C4-2B (cell line): ENCODE results near the gene GNL2.
"Not testable (repeated sequence)": the region's sequence is repeated elsewhere in the genome, so short reads cannot be mapped to it uniquely, and the experiment has no call there.

Source experiments
- H3K27ac ChIP-seq: fragments of 450-650 bp; 2 replicates; pipeline ENCODE4 v1.5.1; 2017
- ZFX ChIP-seq: fragments of 450-650 bp; IDR thresholded peaks from 2 replicates; pipeline ENCODE4 v1.6.1; 2017
- TF ChIP-seq, protein P1 (sequence below): fragments of 450-650 bp; conservative IDR thresholded peaks from 2 replicates; pipeline ENCODE4 v1.5.1; 2017; ENCODE audit warnings: mild to moderate bottlenecking

GNL2 gene

DNA sequence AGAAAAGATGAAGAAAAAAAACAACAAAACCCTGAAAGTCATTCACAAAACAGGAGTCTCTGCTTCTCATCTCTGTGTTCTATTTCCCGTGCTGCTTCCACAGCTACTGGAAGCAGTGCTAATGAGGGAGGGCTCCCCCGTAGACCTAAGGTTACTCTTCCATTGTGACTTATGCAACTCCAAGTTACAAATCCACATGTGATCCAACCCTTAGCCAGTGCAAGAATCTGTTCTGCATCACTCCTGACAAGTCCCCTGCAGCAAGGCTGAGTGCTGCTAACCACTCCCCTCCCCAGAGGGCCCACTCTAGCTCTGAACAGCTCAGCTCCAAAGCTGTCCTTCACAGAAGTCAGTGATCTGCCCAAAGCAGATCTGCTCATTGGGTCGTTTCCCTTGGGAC lies 28.7 kb downstream of the GNL2 start:
- TF ChIP-seq ZFX: no peak
- TF ChIP-seq, protein P1, sequence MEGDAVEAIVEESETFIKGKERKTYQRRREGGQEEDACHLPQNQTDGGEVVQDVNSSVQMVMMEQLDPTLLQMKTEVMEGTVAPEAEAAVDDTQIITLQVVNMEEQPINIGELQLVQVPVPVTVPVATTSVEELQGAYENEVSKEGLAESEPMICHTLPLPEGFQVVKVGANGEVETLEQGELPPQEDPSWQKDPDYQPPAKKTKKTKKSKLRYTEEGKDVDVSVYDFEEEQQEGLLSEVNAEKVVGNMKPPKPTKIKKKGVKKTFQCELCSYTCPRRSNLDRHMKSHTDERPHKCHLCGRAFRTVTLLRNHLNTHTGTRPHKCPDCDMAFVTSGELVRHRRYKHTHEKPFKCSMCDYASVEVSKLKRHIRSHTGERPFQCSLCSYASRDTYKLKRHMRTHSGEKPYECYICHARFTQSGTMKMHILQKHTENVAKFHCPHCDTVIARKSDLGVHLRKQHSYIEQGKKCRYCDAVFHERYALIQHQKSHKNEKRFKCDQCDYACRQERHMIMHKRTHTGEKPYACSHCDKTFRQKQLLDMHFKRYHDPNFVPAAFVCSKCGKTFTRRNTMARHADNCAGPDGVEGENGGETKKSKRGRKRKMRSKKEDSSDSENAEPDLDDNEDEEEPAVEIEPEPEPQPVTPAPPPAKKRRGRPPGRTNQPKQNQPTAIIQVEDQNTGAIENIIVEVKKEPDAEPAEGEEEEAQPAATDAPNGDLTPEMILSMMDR: no peak

DNA sequence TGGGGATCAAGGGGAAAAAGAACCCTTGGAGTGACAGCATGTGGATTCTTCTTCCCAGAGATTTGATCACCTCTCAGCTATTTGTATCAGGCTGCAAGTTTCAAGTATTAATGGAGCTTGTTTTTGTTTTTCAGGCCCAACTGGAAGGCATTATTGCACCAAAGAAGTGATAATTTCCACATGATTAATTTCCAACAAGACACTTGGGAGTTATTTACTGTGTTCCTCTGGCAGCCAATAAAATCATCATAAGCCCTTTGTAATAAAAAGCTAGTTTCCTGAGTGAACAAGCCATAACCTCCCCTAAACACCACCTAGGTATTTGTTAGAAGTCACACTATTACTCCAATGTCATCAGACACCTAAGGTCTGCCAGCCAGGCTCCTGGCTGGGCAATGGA lies 30.8 kb downstream of the GNL2 start:
- TF ChIP-seq ZFX: no peak
- TF ChIP-seq, protein P1: no peak
- no peak overlapping the region for H3K27ac ChIP-seq

More for the DNA sequence above, 28.7 kb downstream of the GNL2 start:
- no peak overlapping the region for H3K27ac ChIP-seq

DNA sequence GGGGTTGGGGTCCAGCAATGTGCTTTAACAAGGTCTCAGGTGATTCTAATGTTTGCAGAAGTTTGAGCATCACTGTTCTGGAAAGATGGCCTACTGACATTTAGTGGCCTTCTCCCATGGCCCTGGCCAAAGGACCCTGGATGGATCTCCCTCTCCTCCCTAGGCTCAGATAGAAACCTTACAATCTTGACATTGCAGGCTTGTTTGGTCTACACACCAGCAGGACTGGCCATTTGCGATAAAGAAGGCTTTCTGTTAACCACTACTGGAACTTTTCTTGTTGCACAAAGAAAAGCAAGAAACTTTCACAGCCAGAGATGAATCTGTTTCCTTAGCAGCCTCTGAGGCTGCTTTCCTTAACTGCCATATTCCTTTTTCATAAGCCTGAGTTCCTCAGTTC lies 32.8 kb downstream of the GNL2 start:
- H3K27ac ChIP-seq: no peak overlapping the region
- TF ChIP-seq ZFX: no peak
- TF ChIP-seq, protein P1: no peak

DNA sequence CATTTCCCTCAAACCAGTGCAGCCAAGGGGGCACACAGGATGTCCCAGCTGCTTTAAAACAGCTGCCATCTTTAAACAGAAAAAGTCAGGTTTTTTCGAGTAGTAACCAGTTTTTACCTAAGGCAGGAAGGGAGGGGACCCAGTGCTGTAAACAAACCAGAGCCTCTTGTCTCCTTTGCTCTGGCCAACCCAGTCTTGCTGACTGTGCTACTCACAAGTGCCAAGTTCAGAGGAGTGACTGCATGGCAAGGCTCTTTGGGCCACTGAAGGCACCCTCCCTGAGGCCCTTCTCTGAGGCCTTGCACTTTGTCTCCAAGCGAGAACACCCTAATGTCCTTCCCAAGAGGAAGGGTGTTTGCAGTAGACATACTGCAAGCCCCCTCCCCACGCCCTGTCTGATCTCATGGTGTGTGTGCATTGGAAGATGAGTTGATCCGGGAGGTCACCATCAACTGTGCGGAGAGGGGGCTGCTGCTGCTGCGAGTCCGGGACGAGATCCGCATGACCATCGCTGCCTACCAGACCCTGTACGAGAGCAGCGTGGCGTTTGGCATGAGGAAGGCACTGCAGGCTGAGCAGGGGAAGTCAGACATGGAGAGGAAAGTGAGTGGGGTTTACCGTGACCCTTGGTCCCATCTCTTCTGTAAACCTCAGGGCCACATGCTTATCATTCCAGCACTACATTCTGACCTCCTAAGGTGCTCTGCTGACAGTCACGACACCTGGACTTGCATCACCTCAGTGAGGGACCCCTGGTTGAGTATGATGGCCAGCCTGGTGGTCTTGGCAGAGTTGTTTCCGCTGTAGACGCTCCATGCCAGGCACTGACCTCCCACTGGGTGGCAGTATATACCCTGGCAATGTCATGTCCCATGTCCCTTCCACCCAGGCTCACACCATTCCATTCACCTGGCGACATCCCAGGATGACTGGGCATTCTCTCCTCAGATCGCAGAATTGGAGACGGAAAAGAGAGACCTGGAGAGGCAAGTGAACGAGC lies 34.3 kb downstream of the GNL2 start:
- no peak overlapping the region for H3K27ac ChIP-seq
- TF ChIP-seq, protein P1: peak; percentile 64
- no peak for TF ChIP-seq ZFX

DNA sequence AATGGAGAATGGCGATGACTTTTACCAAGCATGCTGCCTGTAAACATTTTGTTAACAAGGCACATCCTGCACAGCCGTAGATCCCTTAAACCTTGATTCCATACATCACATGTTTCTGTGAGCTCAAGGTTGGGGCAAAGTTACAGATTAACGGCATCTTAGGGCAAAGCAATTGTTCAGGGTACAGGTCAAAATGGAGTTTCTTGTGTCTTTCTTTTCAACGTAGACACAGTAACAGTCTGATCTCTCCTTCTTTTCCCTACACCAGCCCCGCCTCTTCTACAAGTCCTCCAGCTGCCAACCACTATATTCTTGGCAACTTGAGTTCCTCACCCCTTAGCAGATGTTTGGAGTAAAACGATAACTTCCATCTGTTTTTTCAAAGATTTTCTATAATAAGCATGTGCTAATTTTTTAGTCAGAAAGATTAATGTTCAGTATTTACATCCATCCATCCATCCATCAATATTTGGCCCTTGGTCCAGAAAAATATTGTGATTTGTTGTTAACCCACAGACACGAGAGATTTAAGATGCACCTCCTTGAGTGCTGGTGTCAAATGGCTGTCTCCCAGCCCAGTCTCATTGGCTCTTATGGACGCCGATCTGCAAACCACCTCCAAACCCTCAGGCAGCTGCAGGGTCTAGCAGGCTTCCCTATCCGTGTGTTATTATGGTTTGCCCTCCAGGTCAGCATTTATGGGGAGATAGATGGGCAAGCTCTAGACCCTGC lies 35.2 kb downstream of the GNL2 start:
- no peak overlapping the region for H3K27ac ChIP-seq
- TF ChIP-seq, protein P1: no peak
- no peak for TF ChIP-seq ZFX

DNA sequence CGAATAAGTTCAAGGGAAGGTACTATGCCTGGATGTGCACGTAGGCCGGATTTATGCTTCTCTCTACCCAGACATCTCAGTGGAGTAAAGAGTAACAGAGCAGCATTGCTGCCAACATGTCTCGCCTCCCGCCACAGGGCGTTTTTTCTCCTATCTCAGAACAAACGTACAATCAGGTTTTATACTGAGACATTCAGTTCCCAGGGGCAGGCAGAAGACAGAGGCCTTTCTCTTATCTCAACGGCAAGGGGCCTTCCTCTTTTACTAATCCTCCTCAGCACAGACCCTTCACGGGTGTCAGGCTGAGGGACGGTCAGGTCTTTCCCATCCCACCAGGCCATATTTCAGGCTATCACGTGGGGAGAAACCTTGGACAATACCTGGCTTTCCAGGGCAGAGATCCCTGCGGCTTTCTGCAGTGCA lies 35.8 kb downstream of the GNL2 start:
- H3K27ac ChIP-seq: not testable (repeated sequence)

DNA sequence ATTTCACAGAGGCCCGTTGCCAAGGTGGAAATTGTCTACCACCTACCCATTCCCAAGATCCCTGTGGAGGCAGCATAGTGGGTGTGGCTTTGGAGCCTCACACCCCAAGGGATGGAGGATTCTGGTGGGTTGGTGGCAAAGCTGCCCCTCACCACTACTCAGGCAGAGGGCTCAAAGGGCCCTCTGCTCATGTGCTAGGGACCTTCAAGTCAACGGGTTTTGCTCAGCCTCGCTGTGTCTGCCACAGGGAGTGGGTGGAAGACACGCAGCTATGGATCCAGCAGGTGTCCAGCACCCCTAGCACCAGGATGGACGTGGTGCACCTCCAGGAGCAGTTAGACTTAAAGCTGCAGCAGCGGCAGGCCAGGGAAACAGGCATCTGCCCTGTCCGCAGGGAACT lies 36.7 kb downstream of the GNL2 start:
- TF ChIP-seq, protein P1: no peak
- TF ChIP-seq ZFX: no peak
- H3K27ac ChIP-seq: no peak overlapping the region
